NCI-H345 treated with DMSO at 0.1 percent for 48 hours (cell line): Measurements from ENCODE around the gene MRGPRG.

Source experiments
- DNase-seq: peaks from one replicate; lab custom pipeline; 2025; ENCODE audit not compliant: unreplicated experiment; lab: John Stamatoyannopoulos, UW

Gene MRGPRG

DNA sequence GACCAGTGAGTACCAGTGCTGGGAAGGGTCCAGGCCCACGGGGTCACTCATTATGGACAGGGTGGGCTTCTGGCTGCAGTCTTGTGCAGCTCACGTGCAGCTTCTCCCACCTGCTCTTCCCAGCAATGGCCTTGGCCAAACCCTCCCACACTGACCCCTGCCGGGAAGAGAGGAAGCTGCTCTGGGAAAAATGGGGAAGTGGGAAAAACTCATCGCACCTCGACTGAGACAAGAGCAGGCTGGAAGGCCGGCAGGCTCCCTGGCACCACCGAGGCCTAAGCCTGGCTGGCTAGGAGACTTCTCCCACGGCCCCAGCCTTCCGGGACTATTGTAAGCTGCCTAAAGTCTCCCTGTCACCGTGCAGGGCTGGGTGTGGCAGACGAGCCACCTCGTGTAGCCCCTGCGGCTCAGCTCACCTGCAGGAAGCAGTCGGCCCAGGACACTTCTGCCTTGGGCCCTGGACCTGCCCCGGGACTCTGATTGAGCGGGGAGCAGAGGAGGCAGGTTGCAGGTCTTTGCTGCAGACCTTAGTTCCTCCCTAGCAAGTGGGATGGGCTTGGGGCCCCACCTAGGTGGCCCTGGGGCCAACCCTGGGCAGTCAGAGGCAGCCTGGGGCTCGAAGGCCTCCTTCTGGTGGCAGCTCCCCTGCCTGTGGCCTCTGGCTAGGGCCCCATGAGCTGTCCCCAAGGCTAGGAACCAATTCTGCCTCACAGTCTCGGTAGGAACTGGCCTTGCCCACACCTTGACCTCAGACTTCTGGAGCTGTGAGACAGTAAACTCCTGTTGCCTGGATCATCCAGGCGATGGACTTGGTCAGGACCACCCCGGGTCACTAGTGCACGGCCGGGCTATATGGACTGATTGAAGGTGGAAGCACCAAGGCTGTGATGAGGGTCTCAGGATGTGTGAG, 23.1 kb downstream of the MRGPRG start:
- DNase-seq, result no peak

DNA sequence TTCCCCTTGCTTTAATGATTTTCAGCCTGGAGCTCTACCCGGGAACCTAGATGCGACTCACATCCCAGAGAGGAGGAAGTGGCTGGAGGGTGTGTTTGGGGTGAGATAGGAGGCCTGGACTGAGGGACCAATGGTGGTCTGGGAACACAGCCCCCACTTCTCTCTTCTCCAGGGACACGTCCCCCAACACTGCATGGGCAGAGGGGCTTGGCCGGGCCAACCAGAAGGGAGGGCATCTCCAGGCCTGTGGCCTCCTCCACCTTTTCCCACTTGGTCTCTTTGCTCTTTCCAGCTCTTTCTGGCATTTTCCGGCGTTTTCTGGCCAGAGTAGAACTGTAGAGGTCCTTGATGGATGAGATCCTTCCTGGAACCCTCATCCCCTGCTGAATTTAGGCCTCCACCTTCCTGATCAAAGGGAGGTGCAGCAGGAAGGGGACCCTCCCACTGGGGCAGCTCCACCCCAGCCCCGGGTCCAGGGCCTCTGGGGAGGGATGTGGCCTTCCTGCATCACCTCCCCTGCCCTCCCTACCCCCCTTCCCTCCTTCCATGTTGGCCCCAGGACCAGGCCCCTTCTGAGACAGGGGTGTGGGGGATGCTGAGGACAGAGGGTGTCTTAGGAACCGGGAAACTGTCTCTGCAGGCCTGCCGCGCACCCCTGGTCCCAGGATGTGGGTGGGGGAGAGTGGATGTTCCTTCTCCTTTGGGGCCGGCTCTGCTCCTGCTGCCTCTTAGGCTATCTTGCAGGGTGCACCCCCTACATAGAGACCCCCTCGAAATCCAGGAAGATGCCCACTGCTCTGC, 24.4 kb downstream of the MRGPRG start:
- DNase-seq, result no peak

DNA sequence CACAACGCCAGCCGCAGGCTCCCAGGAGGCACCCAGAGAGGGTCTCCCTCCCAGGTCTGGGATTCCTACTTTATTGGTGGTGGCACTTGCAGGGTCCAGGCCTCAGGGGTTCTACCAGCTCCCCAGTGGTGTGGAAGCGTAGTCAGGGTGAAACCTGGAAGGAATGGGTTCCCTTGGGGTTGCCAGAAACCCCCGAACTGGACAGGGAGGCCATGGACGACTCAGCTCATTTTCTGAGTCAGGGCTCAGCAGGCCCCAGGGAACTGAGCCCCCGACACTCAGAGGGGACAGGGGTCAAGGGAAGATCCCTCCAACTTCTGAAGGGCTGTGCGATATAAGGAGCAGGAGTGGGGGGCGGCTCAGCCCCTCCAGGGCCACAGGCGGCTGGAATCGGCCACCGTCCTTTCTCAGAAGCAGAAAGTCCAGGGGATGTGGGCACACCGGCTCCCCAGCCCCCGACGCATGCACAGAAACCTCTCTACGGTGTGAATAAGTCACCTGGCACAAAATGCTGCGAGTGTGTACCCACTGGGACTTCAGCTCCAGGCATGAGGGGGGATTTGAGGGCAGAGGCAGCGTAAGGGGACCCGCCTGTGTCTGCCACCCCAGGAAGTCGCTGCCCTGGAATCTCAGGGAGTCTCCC, 25.1 kb downstream of the MRGPRG start:
- DNase-seq, result no peak

DNA sequence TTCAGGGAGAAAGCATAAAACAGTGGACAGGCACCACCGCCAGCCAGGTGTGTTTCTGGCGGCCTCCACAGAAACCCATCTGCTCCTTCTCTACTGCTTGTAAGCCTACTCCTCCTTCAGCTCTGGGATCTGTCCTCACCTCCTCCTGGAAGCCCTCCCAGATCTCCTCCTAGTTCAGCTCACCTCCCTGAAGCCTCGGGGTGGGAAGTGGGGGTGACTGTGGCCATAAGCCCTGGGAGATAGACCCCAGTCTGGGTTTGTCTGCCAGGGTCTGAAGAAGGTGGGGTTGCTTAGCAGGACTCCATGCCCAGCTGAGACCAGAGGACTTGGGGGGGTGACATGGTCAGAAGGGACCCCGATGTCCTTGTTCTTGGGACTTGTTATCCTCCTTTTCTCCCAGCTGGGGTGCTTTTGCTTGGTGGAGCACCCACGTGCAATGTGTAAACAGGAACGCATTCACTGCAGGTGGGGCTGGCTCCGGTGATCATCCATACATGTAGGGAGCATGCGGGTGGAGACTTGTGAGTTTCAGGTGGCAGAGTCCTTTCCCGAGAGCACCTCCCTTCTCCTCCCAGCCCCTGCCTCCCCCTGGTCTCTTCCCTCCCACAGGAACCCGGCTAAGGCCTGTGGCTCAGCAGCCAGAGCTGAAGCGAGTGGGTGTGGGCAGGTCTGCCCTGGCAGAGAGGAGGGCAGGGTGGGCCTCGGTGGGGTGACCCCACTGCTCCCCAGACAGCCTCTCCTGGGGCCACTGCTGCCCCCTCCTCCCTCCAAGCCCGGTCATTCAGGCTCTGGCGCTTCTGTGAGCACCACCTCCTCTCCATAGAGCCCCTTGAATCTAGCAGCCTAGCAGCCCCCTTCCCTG, 25.9 kb downstream of the MRGPRG start:
- DNase-seq, result no peak

DNA sequence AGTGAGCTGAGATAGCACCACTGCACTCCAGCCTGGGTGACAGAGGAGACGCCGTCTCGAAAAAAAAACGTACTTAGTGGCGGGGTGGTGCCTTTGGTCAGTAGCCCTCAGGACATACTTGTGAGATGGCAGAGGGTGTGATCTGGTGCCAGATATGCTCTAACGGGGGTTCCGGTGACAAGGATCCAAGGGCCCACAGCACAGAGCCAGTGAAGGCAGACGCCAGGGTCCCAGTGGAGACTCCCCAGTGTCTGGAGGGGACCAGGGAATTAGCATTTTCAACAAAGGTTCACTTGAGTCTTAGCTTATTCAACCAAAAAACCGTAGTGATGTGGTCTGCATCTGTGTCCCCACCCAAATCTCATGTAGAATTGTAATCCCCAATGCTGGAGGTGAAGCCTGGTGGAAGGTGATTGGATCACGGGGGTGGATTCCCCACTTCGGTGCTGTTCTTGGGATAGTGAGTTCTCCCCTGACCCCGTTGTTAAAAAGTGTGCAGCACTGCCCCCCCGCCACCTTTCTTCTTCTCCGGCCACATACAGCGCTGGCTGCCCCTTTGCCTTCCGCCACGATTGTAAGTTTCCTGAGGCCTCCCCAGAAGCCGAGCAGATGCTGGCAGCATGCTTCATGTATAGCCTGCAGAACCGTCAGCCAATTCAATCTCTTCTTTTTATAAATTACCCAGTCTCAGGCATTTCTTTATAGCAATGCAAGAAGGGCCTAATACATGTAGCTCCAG, 26.9 kb downstream of the MRGPRG start:
- DNase-seq, result no peak

DNA sequence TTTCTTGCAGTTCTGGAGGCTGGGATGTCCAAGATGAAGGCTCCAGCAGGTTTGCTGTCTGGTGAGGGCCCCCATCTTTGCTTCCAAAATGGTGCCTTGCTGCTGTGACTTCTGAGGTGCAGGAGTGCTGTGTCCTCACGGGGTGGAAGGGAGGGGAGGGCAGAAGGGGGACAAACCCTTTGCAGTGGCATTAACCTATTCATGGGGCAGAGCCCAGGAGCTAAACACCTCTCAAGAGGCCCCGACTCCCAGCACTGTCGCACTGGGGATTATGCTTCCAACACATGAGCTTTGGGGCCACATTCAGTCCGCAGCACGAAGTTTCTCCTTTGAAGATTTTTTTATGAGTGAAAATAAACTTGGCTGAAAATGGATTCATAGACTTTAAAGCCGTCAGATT, 28.0 kb downstream of the MRGPRG start:
- no peak for DNase-seq

DNA sequence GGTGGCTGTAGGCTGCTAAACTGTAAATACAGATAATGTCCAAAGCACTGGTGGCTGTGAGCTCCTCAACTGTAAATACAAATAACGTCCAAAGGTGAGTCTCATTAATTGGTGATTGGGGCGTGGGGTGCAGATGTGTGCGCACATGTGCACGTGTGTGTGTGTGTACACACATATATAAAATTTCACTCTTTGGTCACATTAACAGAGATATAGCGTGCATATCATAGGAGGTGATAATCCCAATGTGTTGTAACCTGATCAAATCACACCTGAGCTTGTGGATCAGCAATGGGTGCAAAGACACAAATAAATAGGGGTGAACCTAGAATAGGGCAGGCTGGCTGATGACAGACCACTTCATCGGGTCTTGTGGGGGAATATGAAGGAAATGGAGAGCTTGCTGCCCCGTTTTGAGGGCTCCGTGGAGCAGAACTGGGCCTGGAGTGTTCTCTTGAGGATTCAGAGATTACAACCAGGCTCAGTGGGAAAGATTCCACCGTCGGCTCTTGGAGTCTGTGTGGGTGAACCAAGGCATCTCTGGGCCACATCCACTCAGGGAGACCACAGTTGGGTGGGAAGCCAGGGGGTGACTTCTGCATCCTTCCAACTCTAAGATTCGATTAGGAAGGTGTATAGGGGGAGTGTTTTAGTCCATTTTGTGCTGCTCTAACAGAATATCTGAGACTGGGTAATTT, 28.6 kb downstream of the MRGPRG start:
- DNase-seq, result no peak

DNA sequence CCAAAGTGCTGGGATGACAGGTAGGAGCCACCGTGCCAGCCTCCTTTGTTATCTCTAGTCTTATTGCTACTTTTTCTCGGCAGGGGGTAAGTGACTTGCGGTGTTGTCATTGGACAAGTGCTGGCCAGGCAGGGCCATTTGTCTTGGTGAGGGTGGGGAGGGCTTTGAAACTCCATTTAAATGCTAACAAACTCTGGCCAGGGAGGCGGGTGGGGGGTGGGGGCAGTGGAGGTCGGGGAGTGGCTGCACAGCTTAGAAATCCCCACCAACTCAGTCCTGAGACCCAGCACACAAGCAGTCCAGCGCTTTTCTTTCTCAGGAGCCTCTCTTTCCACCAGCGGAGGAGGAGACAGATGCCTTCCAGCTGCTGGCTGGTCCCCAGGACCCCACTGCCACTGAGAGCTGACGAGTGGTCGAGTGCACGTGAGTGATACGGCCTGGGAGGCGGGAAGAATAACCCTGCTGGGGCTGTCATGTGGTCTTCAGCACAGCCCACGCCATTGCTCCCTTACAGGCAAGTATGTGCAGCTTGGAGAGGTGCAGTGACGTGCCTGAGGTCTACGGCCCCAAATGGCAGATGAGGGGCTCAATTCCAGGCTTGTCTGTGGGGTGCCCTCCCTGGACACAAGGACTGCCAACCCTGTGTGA, 29.3 kb downstream of the MRGPRG start:
- no peak for DNase-seq

DNA sequence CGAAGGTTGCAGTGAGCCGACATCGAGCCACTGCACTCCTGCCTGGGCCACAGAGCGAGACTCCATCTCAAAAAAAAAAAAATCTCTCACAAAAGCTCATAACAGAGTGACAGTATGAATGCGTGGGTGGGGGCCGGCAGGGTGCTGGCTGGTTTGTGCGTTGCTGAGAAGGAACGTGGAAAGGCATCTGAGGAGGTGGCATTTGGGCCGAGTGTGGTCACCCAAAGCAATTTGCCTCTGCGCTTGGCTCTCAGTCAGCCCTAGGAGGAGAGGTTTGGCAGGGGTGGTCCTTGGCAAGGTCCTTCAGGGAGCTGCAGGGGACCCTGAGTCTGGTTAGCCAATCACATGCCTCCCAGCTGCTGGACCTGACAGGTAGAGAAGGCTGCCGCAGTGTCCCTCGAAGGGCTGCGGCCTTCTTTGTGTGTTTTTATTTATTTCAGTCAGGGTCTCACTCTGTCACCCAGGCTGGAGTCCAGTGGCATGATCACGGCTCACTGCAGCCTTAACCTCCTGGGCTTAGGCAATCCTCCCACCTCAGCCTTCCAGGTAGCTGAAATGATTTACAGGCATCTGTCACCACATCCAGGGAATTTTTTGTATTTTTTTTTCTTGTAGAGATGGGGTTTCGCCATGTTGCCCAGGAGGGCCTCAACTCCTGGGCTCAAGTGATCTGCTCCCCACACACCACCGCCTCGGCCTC, 30.0 kb downstream of the MRGPRG start:
- no peak for DNase-seq

DNA sequence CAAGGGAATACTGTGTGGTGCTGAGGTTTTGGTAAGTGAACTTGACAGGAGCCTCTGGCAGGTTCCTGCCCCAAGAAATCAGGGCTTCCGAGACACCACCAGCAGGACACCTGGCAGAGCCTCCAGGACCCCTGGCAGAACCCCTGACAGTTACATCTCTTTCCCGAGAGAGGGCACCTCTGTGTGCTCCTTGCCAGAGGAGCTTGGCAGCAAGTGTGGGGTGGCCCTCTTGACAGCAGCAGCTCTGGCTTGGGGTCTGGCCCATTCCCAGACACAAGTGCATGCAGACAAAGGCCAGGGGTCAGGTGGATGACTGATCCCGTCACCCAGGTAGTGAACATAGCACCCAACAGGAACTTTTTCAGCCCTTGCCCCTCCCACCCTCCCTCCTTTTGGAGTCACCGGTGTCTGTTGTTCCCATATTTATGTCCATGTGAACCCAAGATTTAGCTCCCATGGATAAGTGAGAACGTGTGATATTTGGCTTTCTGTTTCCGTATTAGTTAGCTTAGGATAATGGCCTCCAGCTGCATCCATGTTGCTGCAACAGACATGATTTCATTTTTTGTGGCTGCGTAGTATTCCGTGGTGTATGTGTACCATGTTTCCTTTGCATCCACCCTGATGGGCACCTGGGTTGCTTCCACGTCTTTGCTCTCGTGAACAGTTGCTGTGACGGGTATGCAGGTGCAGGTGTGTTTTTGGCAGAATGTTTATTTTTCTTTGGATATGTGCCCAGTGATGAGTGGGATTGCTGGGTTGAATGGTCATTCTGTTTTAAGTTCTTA, 32.3 kb downstream of the MRGPRG start:
- no peak for DNase-seq

DNA sequence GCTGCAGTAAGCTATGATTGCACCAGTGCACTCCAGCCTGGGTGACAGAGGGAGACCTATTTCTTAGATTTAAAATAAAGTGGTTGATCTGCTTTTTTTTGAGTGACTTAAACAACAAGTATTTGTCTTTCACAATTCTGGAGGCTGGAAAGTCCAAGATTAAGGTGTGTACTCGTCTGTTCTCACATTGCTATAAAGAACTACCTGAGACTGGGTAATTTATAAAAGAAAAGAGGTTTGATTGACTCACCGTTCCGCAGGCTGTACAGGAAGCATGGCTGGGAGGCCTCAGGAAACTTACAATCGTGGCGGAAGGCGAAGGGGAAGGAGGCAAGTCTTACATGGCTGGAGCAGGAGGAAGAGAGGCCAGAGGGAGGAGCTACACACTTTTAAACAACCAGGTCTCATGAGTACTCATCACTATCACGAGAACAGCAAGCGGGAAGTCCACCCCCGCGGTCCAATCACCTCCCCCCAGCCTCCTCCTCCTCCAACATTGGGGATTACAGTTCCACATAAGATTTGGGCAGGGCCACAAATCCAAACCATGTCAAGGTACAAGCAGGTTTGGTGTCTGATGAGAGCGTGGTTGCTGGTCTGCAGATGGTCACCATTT, 33.8 kb downstream of the MRGPRG start:
- DNase-seq, result no peak

DNA sequence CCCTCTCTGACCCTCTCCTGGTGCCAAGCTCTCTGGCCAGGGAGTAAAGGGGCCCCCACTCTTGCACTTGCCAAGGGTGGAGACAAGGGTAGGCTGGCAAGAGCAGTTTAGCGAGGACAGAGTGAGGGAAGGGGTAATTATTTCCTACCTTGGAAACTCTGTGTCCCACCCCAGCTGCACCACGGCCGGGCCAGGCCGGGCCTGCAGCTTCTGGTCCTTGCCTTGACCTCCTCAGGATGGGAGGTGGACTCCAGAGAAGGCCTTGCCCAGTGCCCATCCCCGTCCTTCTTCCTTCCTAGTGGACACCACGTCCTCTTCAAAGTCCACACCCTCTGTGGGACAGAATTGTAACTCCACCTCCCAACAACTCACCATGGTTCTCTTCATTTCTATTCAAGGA, 35.1 kb downstream of the MRGPRG start:
- no peak for DNase-seq

DNA sequence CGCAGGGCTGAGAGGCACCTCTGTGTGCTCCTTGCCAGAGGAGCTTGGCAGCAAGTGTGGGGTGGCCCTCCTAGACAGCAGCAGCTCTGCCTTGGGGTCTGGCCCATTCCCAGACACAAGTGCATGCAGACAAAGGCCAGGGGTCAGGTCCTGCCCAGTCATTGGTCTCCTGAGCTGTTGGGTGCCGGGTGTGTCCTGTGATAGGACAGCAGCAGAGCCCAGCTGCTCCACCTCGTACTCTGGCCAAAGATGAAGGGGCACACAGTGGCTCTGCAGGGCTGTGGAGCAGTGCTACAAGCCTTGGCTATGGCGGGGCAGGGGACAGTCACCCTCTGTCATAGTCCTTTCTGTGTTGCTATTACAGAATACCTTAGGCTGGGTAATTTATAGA, 36.2 kb downstream of the MRGPRG start:
- DNase-seq, result no peak

DNA sequence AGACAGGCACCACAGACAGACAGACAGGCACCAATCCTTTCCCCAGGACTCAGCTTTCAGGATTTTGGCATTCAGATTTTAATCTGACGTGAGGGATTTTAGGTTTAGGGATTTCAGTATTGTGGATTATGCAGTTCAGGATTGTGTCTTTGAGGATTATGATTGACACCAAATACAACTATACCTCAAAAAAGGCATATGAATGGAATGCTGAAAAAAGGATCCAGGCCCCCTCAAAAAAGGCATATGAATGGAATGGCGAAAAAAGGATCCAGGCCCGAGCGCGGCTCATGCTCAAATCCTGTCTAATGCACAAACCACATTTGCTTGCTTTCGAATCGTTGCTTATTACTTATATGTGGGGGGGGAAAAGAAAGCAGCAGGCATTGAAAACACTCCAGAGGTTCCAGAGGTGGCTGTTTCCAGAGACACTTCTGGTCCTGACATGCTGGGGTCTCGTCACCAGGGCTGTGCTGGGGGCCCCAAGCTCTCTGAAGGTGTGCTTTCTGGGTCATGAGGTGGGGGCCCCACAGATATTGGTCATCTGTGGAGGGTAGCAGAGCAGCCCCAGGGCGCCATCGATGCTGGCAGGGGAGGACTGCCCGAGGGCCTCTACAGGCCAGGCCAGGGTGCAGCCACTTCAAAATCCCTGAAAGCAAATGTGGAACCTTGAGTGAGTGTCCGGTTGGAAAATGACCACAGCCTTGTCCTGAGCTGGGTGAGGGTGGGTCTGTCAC, 36.7 kb downstream of the MRGPRG start:
- no peak for DNase-seq

DNA sequence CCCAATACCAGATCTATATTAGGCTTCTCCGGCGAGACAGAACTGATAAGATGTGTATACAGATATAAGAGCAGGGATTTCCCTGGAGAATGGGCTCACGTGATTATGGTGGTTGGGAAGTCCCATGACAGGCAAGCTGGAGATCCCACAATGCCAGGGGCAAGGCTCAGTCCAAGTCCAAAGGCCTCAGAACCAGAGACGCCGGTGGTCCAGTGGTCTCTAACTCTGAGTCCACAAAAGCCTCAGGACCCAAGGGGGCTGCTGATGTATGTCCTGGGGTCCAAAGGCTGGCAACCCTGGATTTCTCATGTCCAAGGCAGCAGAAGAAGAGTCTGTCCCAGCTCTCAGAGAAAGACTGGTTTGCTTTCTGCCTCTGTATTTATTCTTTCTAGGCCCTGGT, 37.7 kb downstream of the MRGPRG start:
- no peak for DNase-seq

DNA sequence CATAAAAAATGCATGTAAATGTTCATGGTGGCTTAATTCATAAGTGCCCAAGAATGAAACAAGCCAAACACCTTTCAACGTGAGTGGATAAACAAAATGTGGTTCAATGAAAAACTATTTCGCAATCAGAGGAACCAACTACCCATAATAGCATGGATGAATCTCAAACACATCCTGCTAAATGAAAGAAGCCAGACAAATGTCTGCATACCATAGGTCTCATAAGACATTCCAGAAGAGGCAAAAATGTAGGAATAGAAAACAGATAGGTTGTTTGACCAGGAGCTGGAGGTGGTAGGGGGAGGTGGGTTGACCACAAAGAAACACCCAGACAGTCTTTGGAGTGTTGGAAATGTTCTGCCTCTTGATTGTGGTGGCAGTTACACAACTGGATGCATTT, 40.3 kb downstream of the MRGPRG start:
- DNase-seq, result no peak

DNA sequence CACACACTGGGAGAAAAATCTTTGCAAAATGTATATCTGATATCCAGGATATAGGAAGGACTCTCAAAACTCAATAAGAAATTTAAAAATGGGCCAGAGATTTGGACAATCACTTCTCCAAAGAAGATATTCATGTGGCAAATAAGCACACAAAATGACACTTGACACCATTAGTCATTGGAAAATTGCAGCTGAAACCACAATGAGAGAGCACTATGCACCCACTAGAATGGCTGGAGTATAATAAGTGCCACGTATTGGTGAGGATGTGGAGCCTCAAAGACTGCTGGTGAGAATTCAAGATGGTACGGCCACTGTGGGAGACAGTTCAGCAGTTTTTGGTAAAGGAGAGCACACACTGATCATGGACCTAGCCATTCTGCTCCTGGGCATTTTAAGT, 40.7 kb downstream of the MRGPRG start:
- no peak for DNase-seq
